Measurements from ENCODE around the gene HIKESHI. TPM values are rescaled to one million over a fixed set of nuclear protein-coding genes. Genes with fewer than 3 reads are reported as not detected.

HIKESHI gene
- polyA plus RNA-seq, 1 of the 3 experiments (the other 2 are of a cell fraction), result 62.3 TPM

- H3K27ac ChIP-seq (ENCODE audit: low read depth in 2 of 2, low read length in 1 of 2), result no peak overlapping the region
- CTCF ChIA-PET, result interaction anchor here (1.2 kb wide), 1 partner anchor 10 kb away, joined by 3 read pairs; no protein-coding TSS in a partner anchor
- H2AFZ ChIP-seq (ENCODE audit: low read depth), result no peak overlapping the region
- DNase-seq, result no peak
- no peak overlapping the region for H3K9ac ChIP-seq
- no peaks in the 10 kb centered on the region for H3K9me2 ChIP-seq
- no peaks in the 10 kb centered on the region for H3K79me2 ChIP-seq (ENCODE audit: insufficient read depth)
- H3F3A ChIP-seq (replicated peaks; ENCODE audit: insufficient read depth), result no peaks in the 10 kb centered on the region
- no peaks in the 10 kb centered on the region for H3K4me1 ChIP-seq (ENCODE audit: control insufficient read depth in 1 of 2, insufficient read depth in 2 of 2, low read depth in 1 of 2, low read length in 1 of 2)
- POLR2A ChIA-PET, result no interaction called here
- 87% methylated on average over 1 of the region's 1 CpG for WGBS (ENCODE audit: low lambda C conversion rate)
- no peak overlapping the region for H3K4me2 ChIP-seq
- H3K9me3 ChIP-seq, result no peaks in the 10 kb centered on the region
- H4K20me1 ChIP-seq (ENCODE audit: insufficient read depth), result no peaks in the 10 kb centered on the region
- TF ChIP-seq ELF1 (IDR thresholded peaks at IDR 0.05), result no peak
- peaks cover 0 to 4% of the 10 kb centered on the region in 2 experiments for H3K36me3 ChIP-seq (replicated peaks in 1 of 2; ENCODE audit: control insufficient read depth in 1 of 2, insufficient read depth in 2 of 2, low read length in 1 of 2)
- H3K27me3 ChIP-seq (ENCODE audit: insufficient read depth), result no peaks in the 10 kb centered on the region
- H3K4me3 ChIP-seq (ENCODE audit: low read depth in 2 of 2, low read length in 1 of 2), result no peak overlapping the region
Observed at GRCh38 chr11:86374069-86374468, 72.0 kb downstream of the HIKESHI start.

- Histone ChIP-seq H3K4me3 (ENCODE audit: low read depth in 2 of 2, low read length in 1 of 2) (no peak within 1 kb of the TSS), H4K20me1 (ENCODE audit: insufficient read depth) (no peaks in the 10 kb centered on the region), H3K79me2 (ENCODE audit: insufficient read depth) (no peaks in the 10 kb centered on the region), H3K9me2 (no peaks in the 10 kb centered on the region), H3K4me2 (no peak within 1 kb of the TSS), H2AFZ (ENCODE audit: low read depth) (no peak within 1 kb of the TSS), H3K4me1 (ENCODE audit: control insufficient read depth in 1 of 2, insufficient read depth in 2 of 2, low read depth in 1 of 2, low read length in 1 of 2) (no peaks in the 10 kb centered on the region), H3K9me3 (no peaks in the 10 kb centered on the region), H3K9ac (no peak within 1 kb of the TSS), H3K27ac (ENCODE audit: low read depth in 2 of 2, low read length in 1 of 2) (no peak within 1 kb of the TSS), H3F3A (replicated peaks; ENCODE audit: insufficient read depth) (no peaks in the 10 kb centered on the region), H3K36me3 (replicated peaks in 1 of 2; ENCODE audit: control insufficient read depth in 1 of 2, insufficient read depth in 2 of 2, low read length in 1 of 2) (peaks cover 0 to 4% of the 10 kb centered on the region in 2 experiments), H3K27me3 (ENCODE audit: insufficient read depth) (no peaks in the 10 kb centered on the region)
- CTCF ChIA-PET, result interaction anchor here (1.2 kb wide), 1 partner anchor 10 kb away, joined by 3 read pairs; no protein-coding TSS in a partner anchor
- no peak for TF ChIP-seq GATA2 (CRISPR knock-in tag; IDR thresholded peaks at IDR 0.05)
- POLR2A ChIA-PET, result no interaction called here
- WGBS (ENCODE audit: low lambda C conversion rate), result 74% methylated on average over 25 of the region's 25 CpGs
- no peak for DNase-seq
Observed at GRCh38 chr11:86374586-86374985, 72.5 kb downstream of the HIKESHI start, which contains the start of gene CCDC81. Gene CCDC81 (plus strand): TSS chr11:86374887. CDS start chr11:86375164, 277 bp downstream.

GRCh38 chr11:86377972-86378371 lies 75.9 kb downstream of the HIKESHI start:
- ChIA-PET POLR2A (no interaction called here), CTCF (no interaction called here)
- H3K4me1 ChIP-seq (ENCODE audit: control insufficient read depth in 1 of 2, insufficient read depth in 2 of 2, low read depth in 1 of 2, low read length in 1 of 2), result peaks cover 0 to under 1% of the 10 kb centered on the region in 2 experiments; a peak in 1 of 4 replicates
- TF ChIP-seq EP300 (IDR thresholded peaks at IDR 0.05; ENCODE audit: borderline replicate concordance in 1 of 2, low read depth in 1 of 2, low read length in 1 of 2) (no peak), ZBTB33 (IDR thresholded peaks at IDR 0.05; ENCODE audit: borderline replicate concordance, low read depth) (no peak), IRF3 (IDR thresholded peaks at IDR 0.05; ENCODE audit: low read depth, low read length) (no peak), CHD2 (IDR thresholded peaks at IDR 0.05; ENCODE audit: low read length, partially characterized antibody) (no peak), JUND (IDR thresholded peaks at IDR 0.05) (no peak), POLR2AphosphoS5 (IDR thresholded peaks at IDR 0.05; ENCODE audit: low read depth, low read length) (no peak), GABPA (IDR thresholded peaks at IDR 0.05; ENCODE audit: low read depth) (no peak), NFIC (IDR thresholded peaks at IDR 0.05; ENCODE audit: borderline replicate concordance) (no peak)
- H2AFZ ChIP-seq (ENCODE audit: low read depth), result no peak overlapping the region
- no peaks in the 10 kb centered on the region for H3K79me2 ChIP-seq (ENCODE audit: insufficient read depth)
- no peak overlapping the region for H3K9ac ChIP-seq
- H4K20me1 ChIP-seq (ENCODE audit: insufficient read depth), result no peaks in the 10 kb centered on the region
- no peaks in the 10 kb centered on the region for H3K27me3 ChIP-seq (ENCODE audit: insufficient read depth)
- H3K4me2 ChIP-seq, result no peak overlapping the region
- no peak overlapping the region for H3K27ac ChIP-seq (ENCODE audit: low read depth in 2 of 2, low read length in 1 of 2)
- no peak overlapping the region for H3K4me3 ChIP-seq (ENCODE audit: low read depth in 2 of 2, low read length in 1 of 2)
- DNase-seq, result no peak
- H3K9me3 ChIP-seq, result no peaks in the 10 kb centered on the region; the same call in 1 of the 2 replicates
- peaks cover 0 to 4% of the 10 kb centered on the region in 2 experiments for H3K36me3 ChIP-seq (replicated peaks in 1 of 2; ENCODE audit: control insufficient read depth in 1 of 2, insufficient read depth in 2 of 2, low read length in 1 of 2)
- H3F3A ChIP-seq (replicated peaks; ENCODE audit: insufficient read depth), result no peaks in the 10 kb centered on the region
- H3K9me2 ChIP-seq, result no peaks in the 10 kb centered on the region

Data from SK-N-SH (cell line).